DND-41 (cell line): ENCODE results near the gene RARRES1.

Source experiments
- EZH2 ChIP-seq: IDR thresholded peaks from 3 replicates; pipeline ENCODE4 v1.6.1; 2012; ENCODE audit warnings: borderline replicate concordance, low read depth, mild to moderate bottlenecking, moderate library complexity, low read length, inconsistent platforms; ENCODE audit not compliant: severe bottlenecking
- TF ChIP-seq, protein P1 (sequence below): IDR thresholded peaks from 2 replicates; pipeline ENCODE4 v1.5.1; 2012; ENCODE audit warnings: borderline replicate concordance, low read length, moderate library complexity, mild to moderate bottlenecking; ENCODE audit not compliant: poor library complexity, severe bottlenecking; ENCODE audit errors: extremely low read depth

- TF ChIP-seq, protein P1, sequence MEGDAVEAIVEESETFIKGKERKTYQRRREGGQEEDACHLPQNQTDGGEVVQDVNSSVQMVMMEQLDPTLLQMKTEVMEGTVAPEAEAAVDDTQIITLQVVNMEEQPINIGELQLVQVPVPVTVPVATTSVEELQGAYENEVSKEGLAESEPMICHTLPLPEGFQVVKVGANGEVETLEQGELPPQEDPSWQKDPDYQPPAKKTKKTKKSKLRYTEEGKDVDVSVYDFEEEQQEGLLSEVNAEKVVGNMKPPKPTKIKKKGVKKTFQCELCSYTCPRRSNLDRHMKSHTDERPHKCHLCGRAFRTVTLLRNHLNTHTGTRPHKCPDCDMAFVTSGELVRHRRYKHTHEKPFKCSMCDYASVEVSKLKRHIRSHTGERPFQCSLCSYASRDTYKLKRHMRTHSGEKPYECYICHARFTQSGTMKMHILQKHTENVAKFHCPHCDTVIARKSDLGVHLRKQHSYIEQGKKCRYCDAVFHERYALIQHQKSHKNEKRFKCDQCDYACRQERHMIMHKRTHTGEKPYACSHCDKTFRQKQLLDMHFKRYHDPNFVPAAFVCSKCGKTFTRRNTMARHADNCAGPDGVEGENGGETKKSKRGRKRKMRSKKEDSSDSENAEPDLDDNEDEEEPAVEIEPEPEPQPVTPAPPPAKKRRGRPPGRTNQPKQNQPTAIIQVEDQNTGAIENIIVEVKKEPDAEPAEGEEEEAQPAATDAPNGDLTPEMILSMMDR = no peak
- no peak for TF ChIP-seq EZH2
Measured at GRCh38 chr3:158709666-158710083, 22.6 kb downstream of the RARRES1 start.
